Left colon (tissue), 2 donors: ENCODE data around the gene CERS6. TPM values are rescaled to one million over a fixed set of nuclear protein-coding genes. Genes with fewer than 3 reads are reported as not detected.
"Not testable (repeated sequence)": the region's sequence is repeated elsewhere in the genome, so short reads cannot be mapped to it uniquely, and the experiment has no call there.

Source experiments
- ATAC-seq: fragments of 200-7000 bp; cut with Tn5 transposase; one replicate; pipeline ENCODE4 v1.9.1; 2020; ENCODE audit warnings: mild to moderate bottlenecking, moderate library complexity
- DNase-seq, 2 donors: peaks; one replicate each; pipeline ENCODE4 v3.0.0-alpha.2; 2020
- intact Hi-C, 2 donors: fragments of 100-400 bp; cut with DNase I in 1 of 2; cut with micrococcal nuclease in 1 of 2; formaldehyde crosslinking; loops; one replicate each; pipeline versions ENCODE4 v1.11.2 to v1.14.0; 2022; cut with DNase I, micrococcal nuclease
- total RNA-seq, 2 donors: library from RNA; stranded (reverse); fragmentation: NEBNext Ultra II Directional; extraction: Animal tissue kit (Norgen Biotek cat#: 25700); gene quantifications; one replicate each; pipeline ENCODE4 v1.2.1, GENCODE V29; 2021
- donor health status: DM: no; HTN: no; CAD: no.
- donor health status: DM: yes; HTN: yes; CAD: no.

CERS6 gene
- total RNA-seq, 2 donors from 2014 or later, result 64.4 to 67.2 TPM

- ATAC-seq (peak; percentile 34), DNase-seq (peak in 1 of 2 donors; percentile 22)
- intact Hi-C loops, result no loop called here
These were observed 34.2 kb downstream of the CERS6 start for GRCh38 chr2:168490015-168490874.

- DNase-seq (no peak), ATAC-seq (no peak)
- intact Hi-C loops, result no loop called here
These were observed 35.0 kb downstream of the CERS6 start for GRCh38 chr2:168490946-168491605.

- ATAC-seq, DNase-seq, intact Hi-C loops: not testable (repeated sequence)
These were observed 35.7 kb downstream of the CERS6 start for GRCh38 chr2:168491728-168492127.

GRCh38 chr2:168493219-168493618 lies 37.1 kb downstream of the CERS6 start:
- ATAC-seq (peak; percentile 87), DNase-seq (peak in 1 of 2 donors; percentile 60)
- intact Hi-C loops, result not testable (repeated sequence)

- ATAC-seq (peak; percentile 74), DNase-seq (peak in 1 of 2 donors; percentile 44)
- intact Hi-C loops, result no loop called here
These were observed 38.2 kb downstream of the CERS6 start for GRCh38 chr2:168494190-168494711.

- intact Hi-C loops, result no loop called here
- ATAC-seq (no peak), DNase-seq (no peak)
These were observed 39.5 kb downstream of the CERS6 start for GRCh38 chr2:168495524-168495923.

GRCh38 chr2:168496906-168497305 lies 40.8 kb downstream of the CERS6 start:
- ATAC-seq (no peak), DNase-seq (no peak)
- intact Hi-C loops, result no loop called here

- DNase-seq (no peak), ATAC-seq (no peak)
- intact Hi-C loops, result no loop called here
These were observed 43.4 kb downstream of the CERS6 start for GRCh38 chr2:168499500-168499899.

- no peak for ATAC-seq
- intact Hi-C loops, result no loop called here
These were observed 44.4 kb downstream of the CERS6 start for GRCh38 chr2:168500516-168500915.

GRCh38 chr2:168501466-168502065 lies 45.5 kb downstream of the CERS6 start:
- ATAC-seq (no peak), DNase-seq (no peak)

More at GRCh38 chr2:168500516-168500915, 44.4 kb downstream of the CERS6 start:
- DNase-seq, result no peak

GRCh38 chr2:168502852-168503251 lies 46.8 kb downstream of the CERS6 start:
- ATAC-seq, intact Hi-C loops, DNase-seq: not testable (repeated sequence)

More at GRCh38 chr2:168501466-168502065, 45.5 kb downstream of the CERS6 start:
- intact Hi-C loops, result no loop called here

GRCh38 chr2:168503901-168504300 lies 47.8 kb downstream of the CERS6 start:
- DNase-seq (no peak), ATAC-seq (peak; percentile 52)
- intact Hi-C loops, result no loop called here

- intact Hi-C loops, result no loop called here
- DNase-seq (no peak), ATAC-seq (peak; percentile 33)
These were observed 48.3 kb downstream of the CERS6 start for GRCh38 chr2:168504323-168504722.

- no peak for DNase-seq
- intact Hi-C loops, result no loop called here
- peak; percentile 40 for ATAC-seq
These were observed 54.2 kb downstream of the CERS6 start for GRCh38 chr2:168510125-168510756.

GRCh38 chr2:168514692-168515091 lies 58.6 kb downstream of the CERS6 start:
- ATAC-seq (no peak), DNase-seq (no peak)
- intact Hi-C loops, result no loop called here

GRCh38 chr2:168515502-168515901 lies 59.4 kb downstream of the CERS6 start:
- ATAC-seq (no peak), DNase-seq (no peak)
- intact Hi-C loops, result no loop called here

- ATAC-seq (no peak), DNase-seq (no peak)
- intact Hi-C loops, result no loop called here
These were observed 61.7 kb downstream of the CERS6 start for GRCh38 chr2:168517816-168518215.

- DNase-seq (no peak), ATAC-seq (peak; percentile 61)
- intact Hi-C loops, result no loop called here
These were observed 62.5 kb downstream of the CERS6 start for GRCh38 chr2:168518555-168519066.
